K562 (cell line): ENCODE data around the gene KNL1. TPM values are rescaled to one million over a fixed set of nuclear protein-coding genes. Genes with fewer than 3 reads are reported as not detected.
A peak's percentile ranks its signal among the peaks of the same experiment; 100 is the strongest.

Experiments used
- ATAC-seq: fragments of 200-7000 bp; cut with Tn5 transposase; 3 replicates; pipeline ENCODE4 v1.9.1; 2020; ENCODE audit warnings: moderate library complexity
- BruUV-seq: library from RNA; stranded (reverse); fragments of 400-500 nt; replicated peaks from 2 replicates; lab custom pipeline; 2021; lab: Mats Ljungman, UMichigan
- CTCF ChIA-PET: fragments of 300-600 bp; formaldehyde crosslinking; extraction: SDS; loops from one replicate; lab custom pipeline; 2021; ENCODE audit warnings: low intra/inter-chr PET ratio; lab: Yijun Ruan, JAX
- POLR2A ChIA-PET: fragments of 300-600, 350-650 bp; sonication (Branson Sonifier 250); formaldehyde crosslinking; extraction: SDS; loops from one replicate; lab custom pipeline; 2021; ENCODE audit warnings: antibody characterized with exemption, inconsistent platforms; lab: Yijun Ruan, JAX
- DNase-seq, 4 experiments: peaks; one replicate each; pipeline versions ENCODE4 v3.0.0 to v3.0.0-alpha.2; 2011 to 2018; ENCODE audit warnings: low spot score in 3 of 4, mixed read lengths in 3 of 4; ENCODE audit errors: extremely low read depth in 1 of 4
- FAIRE-seq: peaks from 2 replicates; lab custom pipeline; 2011; peaks lifted over from hg19 to GRCh38; lab: Jason Lieb, UNC
- H2AFZ ChIP-seq: 2 replicates; pipeline ENCODE4 v1.6.0; 2011; ENCODE audit warnings: low read depth, low read length, control low read depth, inconsistent platforms
- H3K27ac ChIP-seq: fragments of 200-600 bp; 3 replicates; pipeline ENCODE4 v1.8.0; 2011; ENCODE audit warnings: low read depth, mild to moderate bottlenecking, control low read depth, inconsistent platforms, low read length, moderate library complexity, mixed read lengths; ENCODE audit errors: extremely low read depth
- H3K27me3 ChIP-seq, 2 experiments: fragments of 300-600 bp in 1 of 2; 2 replicates in 1 of 2; 3 replicates in 1 of 2; pipeline versions ENCODE4 v1.6.0 to v1.8.0; 2011; ENCODE audit warnings: inconsistent platforms in 2 of 2, low read length in 2 of 2, mild to moderate bottlenecking in 1 of 2, mixed read lengths in 1 of 2, moderate library complexity in 1 of 2; ENCODE audit not compliant: control insufficient read depth in 2 of 2, insufficient read depth in 2 of 2
- H3K36me3 ChIP-seq: fragments of 300-600 bp; 3 replicates; pipeline ENCODE4 v1.8.0; 2011; ENCODE audit warnings: mild to moderate bottlenecking, low read length, inconsistent platforms; ENCODE audit not compliant: control insufficient read depth, insufficient read depth
- H3K4me1 ChIP-seq, 2 experiments: fragments of 200-600 bp in 1 of 2; replicated peaks in 1 of 2; 2 replicates in 1 of 2; 3 replicates in 1 of 2; pipeline versions ENCODE4 v1.5.1 to v1.8.0; 2011; ENCODE audit warnings: inconsistent platforms in 2 of 2, low read length in 2 of 2, mild to moderate bottlenecking in 1 of 2, mixed read lengths in 1 of 2, moderate library complexity in 1 of 2; ENCODE audit not compliant: control insufficient read depth in 2 of 2, insufficient read depth in 2 of 2
- H3K4me2 ChIP-seq: 2 replicates; pipeline ENCODE4 v1.6.1; 2011; ENCODE audit warnings: low read length, control low read depth, inconsistent platforms, mixed read lengths; ENCODE audit not compliant: insufficient read depth
- H3K4me3 ChIP-seq: fragments of 200-600 bp; sonication (generic), shearing (Covaris generic); 2 replicates; pipeline ENCODE4 v1.5.1; 2016; ENCODE audit warnings: control low read depth, inconsistent platforms
- H3K79me2 ChIP-seq: fragments of 200-600 bp; 3 replicates; pipeline ENCODE4 v1.8.0; 2011; ENCODE audit warnings: low read length, inconsistent platforms; ENCODE audit not compliant: control insufficient read depth, insufficient read depth
- H3K9ac ChIP-seq, 2 experiments: 2 replicates each; pipeline versions ENCODE4 v1.6.0 to v1.6.1; 2011; ENCODE audit warnings: low read depth in 2 of 2, low read length in 2 of 2, control low read depth in 1 of 2, inconsistent platforms in 1 of 2, mild to moderate bottlenecking in 1 of 2, mixed read lengths in 1 of 2; ENCODE audit not compliant: insufficient read depth in 1 of 2
- H3K9me1 ChIP-seq: one replicate; pipeline ENCODE4 v1.6.0; 2011; ENCODE audit warnings: inconsistent platforms, mild to moderate bottlenecking, low read length, moderate library complexity; ENCODE audit not compliant: control insufficient read depth, insufficient read depth
- H3K9me3 ChIP-seq: replicated peaks from 2 replicates; pipeline ENCODE4 v1.5.1; 2011; ENCODE audit warnings: low read depth, low read length, inconsistent platforms; ENCODE audit not compliant: control insufficient read depth, insufficient read depth
- H4K20me1 ChIP-seq: replicated peaks from 2 replicates; pipeline ENCODE4 v1.6.1; 2011; ENCODE audit warnings: low read length, inconsistent platforms, mixed read lengths; ENCODE audit not compliant: control insufficient read depth, insufficient read depth
- MTA2 ChIP-seq: fragments of 450-650 bp; IDR thresholded peaks from 2 replicates; pipeline ENCODE4 v1.6.1; 2016; ENCODE audit warnings: low read depth
- PML ChIP-seq: IDR thresholded peaks from 2 replicates; pipeline ENCODE4 v1.6.1; 2012; ENCODE audit warnings: low read length, inconsistent platforms
- ZNF121 ChIP-seq: sonication (generic); formaldehyde crosslinking; conservative IDR thresholded peaks from 2 replicates; pipeline ENCODE4 v1.8.0; 2022; ENCODE audit warnings: missing genetic modification reagents
- ZNF707 ChIP-seq: fragments of 250-450 bp; sonication (Bioruptor Pico); conservative IDR thresholded peaks from 2 replicates; pipeline ENCODE4 v1.8.0; 2022; ENCODE audit warnings: inconsistent platforms, mild to moderate bottlenecking, moderate library complexity
- WGBS: fragments of 100-300 bp; shearing (Covaris generic); methylation state at CpG from one replicate; pipeline ENCODE4 v1.1.6; 2016; ENCODE audit warnings: low coverage, mixed read lengths; ENCODE audit not compliant: insufficient coverage; ENCODE audit errors: missing lambda C conversion rate; 5-methylcytosine and 5-hydroxymethylcytosine counted together
- in situ Hi-C: fragments of 300-500 bp; cut with MboI; formaldehyde crosslinking; loops from 4 replicates; pipeline ENCODE4 v1.15.0; 2018; ENCODE audit warnings: inconsistent platforms, mixed read lengths
- intact Hi-C: fragments of 100-400 bp; cut with micrococcal nuclease; formaldehyde crosslinking; loops from 2 replicates; pipeline ENCODE4 v1.14.2; 2022
- polyA plus RNA-seq, 8 experiments: library from polyadenylated mRNA; depleted of rRNA in 4 of 8; stranded (reverse) in 5 of 8; unstranded in 3 of 8; fragments of >200 nt; fragmentation: Nextera tagmentation in 2 of 8; fragmentation: Illumina TruSeq in 1 of 8; extraction: Ambion mirVana in 2 of 8; extraction: Trizol in 1 of 8; gene quantifications; 2 replicates each; pipeline versions ENCODE4 v1.2.1 to v1.2.3, GENCODE V29; 2011 to 2014; ENCODE audit warnings: inconsistent platforms in 1 of 8, missing spikeins in 1 of 8
- total RNA-seq, 7 experiments: library from RNA; depleted of rRNA in 6 of 7; stranded (reverse); fragments of >200 nt in 6 of 7; fragmentation: Illumina TruSeq in 2 of 7; extraction: Trizol in 2 of 7; gene quantifications; 2 replicates each; pipeline versions ENCODE4 v1.2.1 to v1.2.3, GENCODE V29; 2011 to 2021; ENCODE audit warnings: low replicate concordance in 1 of 7
- TF ChIP-seq, protein P1 (sequence below), 2 experiments: fragments of 450-650 bp; formaldehyde crosslinking in 1 of 2; IDR thresholded peaks; 2 replicates each; pipeline versions ENCODE4 v1.4.0 to v1.6.1; 2014 to 2020; ENCODE audit warnings: mild to moderate bottlenecking in 2 of 2, borderline replicate concordance in 1 of 2, low read depth in 1 of 2
- TF ChIP-seq, protein P2 (sequence below): fragments of 450-650 bp; conservative IDR thresholded peaks from 2 replicates; pipeline ENCODE4 v1.6.1; 2016; ENCODE audit warnings: missing genetic modification characterization, low read depth, mild to moderate bottlenecking, missing compliant biosample characterization, moderate library complexity

KNL1 gene
- total and polyA plus RNA-seq, 9 of the 15 experiments (the other 6 are each of a cell fraction or from before 2014, with no cell fraction given), result 14.5 to 65.4 (median 34.6) TPM

DNA sequence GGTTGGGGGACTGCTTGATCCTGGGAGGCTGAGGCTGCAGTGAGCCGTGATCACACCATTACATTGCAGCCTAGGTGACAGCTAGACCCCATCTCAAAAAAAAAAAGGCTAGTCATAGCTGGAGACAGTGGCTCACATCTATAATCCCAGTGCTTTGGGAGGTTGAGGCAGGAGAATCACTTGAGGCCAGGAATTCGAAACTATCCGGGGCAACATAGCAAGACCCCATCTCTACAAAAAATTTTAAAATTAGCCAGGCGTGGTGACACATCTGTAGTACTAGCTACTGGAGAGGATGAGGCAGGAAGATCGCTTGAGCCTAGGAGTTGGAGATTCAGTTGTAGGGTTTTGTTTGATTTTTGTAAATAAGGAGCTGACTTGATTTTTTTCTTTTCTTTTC is 45.6 kb downstream of the KNL1 start:
- Histone ChIP-seq H4K20me1 (no peaks in the 10 kb centered on the region), H3K27ac (no peak overlapping the region), H2AFZ (no peak overlapping the region), H3K36me3 (peaks cover 51% of the 10 kb centered on the region), H3K9ac (no peak overlapping the region), H3K27me3 (no peaks in the 10 kb centered on the region), H3K9me1 (no peaks in the 10 kb centered on the region), H3K9me3 (no peaks in the 10 kb centered on the region), H3K4me2 (no peak overlapping the region), H3K4me3 (no peak overlapping the region)
- CTCF ChIA-PET, result no interaction called here
- no peak for DNase-seq
- BruUV-seq, result no TSS peak
- TF ChIP-seq ZNF707 (CRISPR knock-in tag) (no peak), ZNF121 (CRISPR knock-in tag) (peak; percentile 77)
- TF ChIP-seq, all 486 proteins: peak for 1
- POLR2A ChIA-PET, result interaction anchor here (0.7 kb wide), 1 partner anchor 50 kb away, joined by 5 read pairs; no protein-coding TSS in a partner anchor
- H3K79me2 ChIP-seq, result no peaks in the 10 kb centered on the region
- intact Hi-C loops (no loop called here), in situ Hi-C loops (no loop called here)
- H3K4me1 ChIP-seq, result no peaks in the 10 kb centered on the region
- 96% methylated on average over 5 of the region's 5 CpGs for WGBS
- FAIRE-seq (no peak), ATAC-seq (no peak)

DNA sequence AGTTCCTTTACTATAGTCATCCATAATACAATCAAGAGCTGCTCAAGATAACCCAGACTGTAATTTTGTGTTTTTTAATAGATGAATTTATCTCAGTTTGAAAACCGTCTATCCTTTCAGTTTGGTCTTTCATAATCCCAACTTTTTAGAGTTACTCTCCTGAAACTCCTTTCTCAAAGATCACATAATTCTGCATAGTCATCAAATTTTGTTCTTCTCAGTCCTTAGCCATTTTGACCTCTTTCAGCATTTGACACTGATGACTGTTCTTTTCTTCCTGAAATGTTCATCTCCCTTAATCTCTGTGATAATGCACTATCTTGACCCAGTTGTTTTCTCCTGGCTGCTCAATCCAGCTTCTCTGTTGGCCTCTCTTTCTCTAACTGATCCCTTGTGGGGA is 53.5 kb downstream of the KNL1 start:
- H3K36me3 ChIP-seq, result peaks cover 45% of the 10 kb centered on the region
- no TSS peak for BruUV-seq
- no peaks in the 10 kb centered on the region for H3K4me1 ChIP-seq
- no peak overlapping the region for H3K9ac ChIP-seq
- H3K9me3 ChIP-seq, result no peaks in the 10 kb centered on the region
- no peaks in the 10 kb centered on the region for H3K27me3 ChIP-seq
- in situ Hi-C loops (no loop called here), intact Hi-C loops (no loop called here)
- 70% methylated on average over 1 of the region's 1 CpG for WGBS
- ATAC-seq (no peak), DNase-seq (no peak), FAIRE-seq (no peak)
- no peaks in the 10 kb centered on the region for H3K79me2 ChIP-seq
- CTCF ChIA-PET, result no interaction called here
- no peaks in the 10 kb centered on the region for H4K20me1 ChIP-seq
- no peak overlapping the region for H3K4me2 ChIP-seq
- no peaks in the 10 kb centered on the region for H3K9me1 ChIP-seq
- no peak overlapping the region for H3K4me3 ChIP-seq
- POLR2A ChIA-PET, result interaction anchor here (0.7 to 1.3 kb wide), 3 partner anchors 9 to 17 kb away, joined by 3 to 4 read pairs (median 3); no protein-coding TSS in a partner anchor
- H3K27ac ChIP-seq, result no peak overlapping the region
- no peak overlapping the region for H2AFZ ChIP-seq
- TF ChIP-seq, protein P1, sequence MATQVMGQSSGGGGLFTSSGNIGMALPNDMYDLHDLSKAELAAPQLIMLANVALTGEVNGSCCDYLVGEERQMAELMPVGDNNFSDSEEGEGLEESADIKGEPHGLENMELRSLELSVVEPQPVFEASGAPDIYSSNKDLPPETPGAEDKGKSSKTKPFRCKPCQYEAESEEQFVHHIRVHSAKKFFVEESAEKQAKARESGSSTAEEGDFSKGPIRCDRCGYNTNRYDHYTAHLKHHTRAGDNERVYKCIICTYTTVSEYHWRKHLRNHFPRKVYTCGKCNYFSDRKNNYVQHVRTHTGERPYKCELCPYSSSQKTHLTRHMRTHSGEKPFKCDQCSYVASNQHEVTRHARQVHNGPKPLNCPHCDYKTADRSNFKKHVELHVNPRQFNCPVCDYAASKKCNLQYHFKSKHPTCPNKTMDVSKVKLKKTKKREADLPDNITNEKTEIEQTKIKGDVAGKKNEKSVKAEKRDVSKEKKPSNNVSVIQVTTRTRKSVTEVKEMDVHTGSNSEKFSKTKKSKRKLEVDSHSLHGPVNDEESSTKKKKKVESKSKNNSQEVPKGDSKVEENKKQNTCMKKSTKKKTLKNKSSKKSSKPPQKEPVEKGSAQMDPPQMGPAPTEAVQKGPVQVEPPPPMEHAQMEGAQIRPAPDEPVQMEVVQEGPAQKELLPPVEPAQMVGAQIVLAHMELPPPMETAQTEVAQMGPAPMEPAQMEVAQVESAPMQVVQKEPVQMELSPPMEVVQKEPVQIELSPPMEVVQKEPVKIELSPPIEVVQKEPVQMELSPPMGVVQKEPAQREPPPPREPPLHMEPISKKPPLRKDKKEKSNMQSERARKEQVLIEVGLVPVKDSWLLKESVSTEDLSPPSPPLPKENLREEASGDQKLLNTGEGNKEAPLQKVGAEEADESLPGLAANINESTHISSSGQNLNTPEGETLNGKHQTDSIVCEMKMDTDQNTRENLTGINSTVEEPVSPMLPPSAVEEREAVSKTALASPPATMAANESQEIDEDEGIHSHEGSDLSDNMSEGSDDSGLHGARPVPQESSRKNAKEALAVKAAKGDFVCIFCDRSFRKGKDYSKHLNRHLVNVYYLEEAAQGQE (IDR thresholded peaks at IDR 0.05; ENCODE audit: borderline replicate concordance), result no peak
- TF ChIP-seq, protein P1 (CRISPR knock-in tag; IDR thresholded peaks at IDR 0.05; ENCODE audit: low read depth), result no peak
- TF ChIP-seq MTA2 (no peak), PML (no peak)
- TF ChIP-seq, protein P2, sequence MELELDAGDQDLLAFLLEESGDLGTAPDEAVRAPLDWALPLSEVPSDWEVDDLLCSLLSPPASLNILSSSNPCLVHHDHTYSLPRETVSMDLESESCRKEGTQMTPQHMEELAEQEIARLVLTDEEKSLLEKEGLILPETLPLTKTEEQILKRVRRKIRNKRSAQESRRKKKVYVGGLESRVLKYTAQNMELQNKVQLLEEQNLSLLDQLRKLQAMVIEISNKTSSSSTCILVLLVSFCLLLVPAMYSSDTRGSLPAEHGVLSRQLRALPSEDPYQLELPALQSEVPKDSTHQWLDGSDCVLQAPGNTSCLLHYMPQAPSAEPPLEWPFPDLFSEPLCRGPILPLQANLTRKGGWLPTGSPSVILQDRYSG (tag), result no peak
